HG02623 (cell line): ENCODE results near the gene HIPK2.

ENCODE experiments used
- ATAC-seq: cut with Tn5 transposase; IDR thresholded peaks from one replicate; pipeline ENCODE4 v1.9.1; 2021; ENCODE audit warnings: moderate library complexity; ENCODE audit not compliant: unreplicated experiment

HIPK2 gene

DNA sequence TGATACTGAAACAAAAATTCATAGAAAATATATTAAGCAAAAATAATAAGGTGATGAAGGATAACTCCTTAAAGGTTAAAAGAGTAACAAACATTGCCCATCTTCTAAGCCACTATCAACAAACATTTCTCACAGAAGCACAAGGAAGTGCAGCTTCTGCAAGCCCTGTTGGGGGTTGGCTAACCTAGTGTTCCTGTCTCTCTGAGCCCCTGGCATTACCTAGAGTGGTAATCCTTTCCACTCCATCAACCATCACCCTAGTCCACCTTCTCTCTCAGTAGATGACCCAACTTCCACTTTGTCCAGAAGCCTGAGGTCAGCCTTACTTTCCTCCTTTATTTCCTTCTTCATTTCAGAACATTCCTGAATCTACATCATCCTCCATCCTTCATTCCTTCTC lies 59.7 kb downstream of the HIPK2 start:
- no peak for ATAC-seq

- no peak for ATAC-seq
These were observed 61.4 kb downstream of the HIPK2 start for GRCh38 chr7:139716156-139716942.

DNA sequence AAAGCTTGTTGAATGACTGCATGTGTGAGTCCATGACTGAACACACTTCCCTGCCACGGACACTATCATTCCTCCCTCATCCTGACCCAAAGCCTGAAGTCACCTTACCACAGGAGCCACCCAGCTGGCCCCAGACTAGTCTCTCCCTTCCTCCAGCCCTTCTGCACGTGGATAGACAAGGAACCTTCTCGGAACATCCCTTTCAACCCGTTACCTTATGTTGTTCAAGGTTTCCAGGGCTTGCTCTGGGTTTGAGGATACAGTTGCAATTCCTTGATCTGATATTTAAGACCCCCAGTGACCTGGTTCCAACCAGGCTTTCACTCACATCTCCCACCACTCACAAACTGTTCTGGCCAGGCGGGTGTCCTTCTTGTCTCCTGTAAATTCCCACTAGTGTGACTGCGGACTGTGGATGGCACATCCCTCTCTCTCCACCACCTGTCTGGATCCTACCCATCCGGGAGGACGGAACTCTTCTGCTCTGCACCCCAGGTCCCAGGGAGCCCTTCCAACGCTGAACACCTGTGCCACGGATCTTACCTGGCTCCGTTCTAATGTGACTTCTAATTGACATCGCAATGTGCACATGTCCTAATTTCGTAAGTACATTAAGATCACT lies 62.5 kb downstream of the HIPK2 start:
- no peak for ATAC-seq

DNA sequence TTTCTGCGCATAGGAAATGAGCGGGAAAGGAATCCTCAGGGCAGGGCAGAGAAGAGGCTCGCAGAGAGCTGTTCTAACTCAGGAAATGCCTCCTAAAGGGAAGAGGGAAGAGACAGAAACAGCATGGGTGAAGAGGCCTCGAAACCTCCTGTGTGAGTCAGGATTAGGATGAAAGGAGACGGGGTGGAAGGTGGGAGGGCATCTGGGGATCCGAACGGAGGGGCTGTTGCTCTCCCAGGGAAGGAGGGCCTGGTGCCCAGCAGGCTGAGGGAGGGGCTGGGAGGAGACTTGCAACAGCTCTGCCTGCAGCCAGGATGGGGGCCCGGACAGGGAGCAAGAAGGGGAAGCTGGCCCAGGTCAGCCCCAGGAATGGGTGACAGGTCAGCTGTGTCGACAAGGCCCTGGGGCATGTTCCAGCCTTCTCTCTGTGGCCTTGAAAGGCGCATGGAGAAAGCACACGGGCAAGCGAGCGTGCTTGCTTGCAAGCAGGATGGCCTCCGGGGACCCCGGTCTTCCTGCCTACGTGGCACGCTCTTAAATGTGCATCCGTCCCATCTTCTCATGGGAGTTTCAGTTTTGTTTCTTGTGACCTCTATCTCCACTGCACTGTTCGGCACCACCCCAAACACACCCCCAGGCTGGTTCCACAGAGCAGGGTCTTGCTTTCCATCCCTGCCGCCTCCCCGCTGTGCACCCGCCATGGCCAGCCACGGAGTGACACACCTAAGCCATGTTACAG lies 63.5 kb downstream of the HIPK2 start:
- peak; percentile 90 for ATAC-seq

- no peak for ATAC-seq
These were observed 64.2 kb downstream of the HIPK2 start for GRCh38 chr7:139713526-139714162.

GRCh38 chr7:139713061-139713460 lies 64.7 kb downstream of the HIPK2 start:
- no peak for ATAC-seq

DNA sequence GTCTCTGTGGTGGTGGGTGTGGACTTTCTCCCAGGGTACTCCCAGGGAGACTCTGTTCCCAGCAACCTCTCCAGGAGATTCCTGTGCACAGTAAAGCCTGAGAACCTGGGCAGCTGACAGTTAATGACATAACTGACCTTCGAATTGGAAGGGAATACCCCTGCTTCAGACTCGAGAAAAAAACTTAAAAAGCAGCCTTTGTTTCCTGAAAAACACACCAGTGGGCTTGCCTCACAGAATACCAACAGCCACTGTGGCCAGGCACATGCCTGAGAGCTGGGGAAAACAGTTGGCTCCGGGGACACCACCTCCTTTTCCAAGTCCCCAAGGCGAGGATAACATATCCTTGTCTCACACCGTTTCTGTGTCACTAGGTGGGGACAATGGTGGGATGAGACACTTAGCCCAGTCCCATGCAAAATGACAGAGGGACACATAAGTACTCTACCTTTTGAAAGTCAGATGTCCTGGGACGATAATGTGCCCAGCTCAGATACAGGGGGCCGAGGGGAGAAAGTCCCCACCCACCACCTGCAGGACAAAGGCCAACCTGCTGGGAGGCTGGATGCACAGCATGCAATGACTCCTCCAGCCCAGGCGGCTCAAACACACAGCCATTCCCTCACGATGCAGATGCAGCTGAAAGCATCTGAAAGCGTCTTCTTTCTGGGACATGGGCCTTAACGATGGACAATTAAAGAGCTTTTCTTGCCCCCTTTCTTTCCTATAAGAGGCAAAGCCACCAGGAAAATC lies 65.6 kb downstream of the HIPK2 start:
- no peak for ATAC-seq

DNA sequence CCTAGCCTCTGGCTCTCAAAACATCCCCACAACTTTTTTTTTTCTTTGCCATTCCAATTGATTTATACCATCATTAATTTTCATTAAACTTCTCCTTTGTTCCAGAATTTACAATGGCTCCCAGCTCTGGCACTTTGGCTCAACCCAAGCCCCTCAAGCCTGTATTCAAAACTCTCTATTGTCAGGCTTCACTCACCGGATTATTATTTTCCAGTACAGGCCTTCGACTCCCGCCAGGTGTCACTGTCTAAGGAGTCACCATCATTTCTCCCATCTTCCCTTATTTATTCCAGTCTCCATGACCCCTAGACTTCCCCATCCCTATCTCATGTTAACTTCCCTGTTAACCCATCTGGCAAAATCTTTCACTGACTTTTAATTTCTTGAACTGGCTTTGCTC lies 67.8 kb downstream of the HIPK2 start:
- ATAC-seq: no peak

- ATAC-seq: no peak
These were observed 68.3 kb downstream of the HIPK2 start for GRCh38 chr7:139709485-139709884.

DNA sequence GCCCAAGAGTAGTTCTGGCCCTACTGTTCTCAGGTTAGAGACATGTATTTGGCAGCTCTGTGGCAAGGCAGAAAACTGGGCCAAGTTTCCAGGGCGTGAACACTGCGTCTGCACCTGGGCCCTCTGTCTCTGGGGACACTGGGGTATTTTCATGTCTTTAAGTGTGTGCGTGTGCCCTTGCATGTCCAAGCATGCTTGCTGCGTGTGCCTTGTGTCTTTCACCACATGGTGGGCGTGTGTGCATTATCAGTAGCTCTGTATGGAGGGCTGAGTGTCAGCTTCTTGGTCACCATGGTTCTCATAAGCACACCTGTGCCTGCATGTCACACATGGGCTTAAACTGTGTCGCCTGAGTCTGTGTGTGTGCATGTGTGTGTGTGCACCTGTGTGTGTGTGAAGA lies 69.3 kb downstream of the HIPK2 start:
- peak; percentile 75 for ATAC-seq

DNA sequence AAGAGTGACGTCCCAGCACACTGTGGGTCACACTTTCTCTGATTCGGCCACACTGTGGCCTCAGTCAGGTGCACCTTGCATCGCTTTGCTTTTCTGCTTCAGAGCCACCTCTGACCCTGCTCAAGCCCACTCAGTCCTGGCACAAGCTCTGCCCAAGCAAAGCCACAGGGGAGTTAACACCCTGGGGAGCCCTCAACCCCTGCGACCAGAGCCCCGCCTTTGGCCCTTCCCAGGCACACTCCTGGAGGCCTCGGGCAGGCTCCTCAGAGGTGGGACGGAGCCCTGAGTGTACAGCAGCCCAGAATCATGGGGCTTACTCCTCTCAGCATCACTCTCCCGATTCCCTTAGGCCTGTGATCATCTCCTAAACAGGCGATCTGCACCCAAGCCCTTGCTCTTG lies 71.0 kb downstream of the HIPK2 start:
- ATAC-seq: no peak

DNA sequence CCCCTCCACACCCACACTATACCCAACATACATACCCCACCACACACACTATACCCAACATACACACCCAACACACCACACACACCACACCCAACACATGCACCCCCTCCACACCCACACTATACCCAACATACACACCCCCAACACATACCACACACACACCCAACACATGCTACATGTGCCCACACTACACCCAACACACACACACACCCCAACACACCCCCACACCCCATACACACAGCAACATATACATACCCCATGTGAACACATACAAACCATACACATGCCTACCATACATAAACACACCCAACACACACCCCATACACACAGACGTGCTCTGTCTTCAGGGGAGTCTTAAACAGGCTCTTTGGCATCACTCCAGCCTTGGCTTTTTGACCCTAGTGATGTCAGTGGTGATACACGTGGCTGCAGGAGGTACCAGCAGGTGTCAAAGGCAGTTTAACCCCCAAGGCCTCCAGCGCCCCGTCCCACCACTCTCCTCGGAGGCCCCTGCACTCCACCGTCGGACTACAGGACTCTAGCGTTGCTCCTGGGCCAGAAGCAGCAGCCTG lies 73.4 kb downstream of the HIPK2 start:
- no peak for ATAC-seq

- ATAC-seq: peak; percentile 15
These were observed 74.1 kb downstream of the HIPK2 start for GRCh38 chr7:139703487-139704307.

DNA sequence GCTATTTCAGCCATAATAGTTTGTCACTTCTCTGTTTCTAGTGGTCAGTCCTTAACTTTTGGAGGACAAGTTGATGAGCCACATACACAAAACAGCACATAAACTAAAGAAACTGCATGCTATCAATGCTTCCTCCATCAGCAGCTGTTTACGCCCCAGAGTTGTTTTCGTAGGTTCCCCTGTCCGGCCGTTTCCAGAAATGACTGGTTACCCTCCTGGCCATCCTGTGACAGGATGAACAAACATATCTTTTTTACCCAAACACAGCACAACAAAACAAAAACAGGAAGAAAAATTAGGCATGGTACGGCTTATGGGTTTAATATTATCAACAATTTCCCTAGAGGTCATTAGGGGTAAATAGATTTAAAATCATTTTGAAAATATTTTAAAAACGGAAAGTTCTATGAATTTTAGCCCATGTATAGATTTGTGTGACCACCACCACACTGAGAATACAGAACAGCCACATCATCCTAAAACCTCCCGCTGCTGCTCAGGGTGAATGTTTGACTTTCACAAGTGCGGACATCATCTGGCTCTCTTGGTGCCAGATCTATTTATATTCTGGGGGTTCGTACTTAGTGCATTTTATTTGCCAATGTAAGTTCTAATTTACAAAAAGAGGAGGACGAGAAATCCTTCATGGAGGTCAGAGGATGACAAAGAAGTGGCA lies 74.8 kb downstream of the HIPK2 start:
- ATAC-seq: peak; percentile 52

DNA sequence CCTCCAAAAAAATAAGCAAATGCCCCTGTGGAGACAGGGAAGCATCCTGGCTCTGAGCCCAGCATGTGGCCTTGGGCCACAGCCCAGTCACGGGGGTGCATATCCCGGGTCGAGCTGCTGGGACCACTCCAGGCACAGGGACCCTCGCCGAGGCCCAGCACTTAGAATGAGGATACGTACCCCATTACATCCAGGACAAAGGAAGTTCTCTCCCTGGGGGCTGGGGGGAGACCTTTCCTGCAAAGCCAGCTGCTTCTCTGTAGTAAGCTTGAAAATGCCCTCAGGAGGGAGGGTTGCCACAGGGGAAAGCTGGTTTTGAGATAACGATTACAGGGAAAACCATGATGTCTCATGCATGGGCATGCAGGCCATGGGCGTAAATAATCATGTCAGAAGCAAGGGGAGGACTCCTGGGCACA lies 75.5 kb downstream of the HIPK2 start:
- no peak for ATAC-seq

GRCh38 chr7:139701908-139702307 lies 75.9 kb downstream of the HIPK2 start:
- no peak for ATAC-seq

DNA sequence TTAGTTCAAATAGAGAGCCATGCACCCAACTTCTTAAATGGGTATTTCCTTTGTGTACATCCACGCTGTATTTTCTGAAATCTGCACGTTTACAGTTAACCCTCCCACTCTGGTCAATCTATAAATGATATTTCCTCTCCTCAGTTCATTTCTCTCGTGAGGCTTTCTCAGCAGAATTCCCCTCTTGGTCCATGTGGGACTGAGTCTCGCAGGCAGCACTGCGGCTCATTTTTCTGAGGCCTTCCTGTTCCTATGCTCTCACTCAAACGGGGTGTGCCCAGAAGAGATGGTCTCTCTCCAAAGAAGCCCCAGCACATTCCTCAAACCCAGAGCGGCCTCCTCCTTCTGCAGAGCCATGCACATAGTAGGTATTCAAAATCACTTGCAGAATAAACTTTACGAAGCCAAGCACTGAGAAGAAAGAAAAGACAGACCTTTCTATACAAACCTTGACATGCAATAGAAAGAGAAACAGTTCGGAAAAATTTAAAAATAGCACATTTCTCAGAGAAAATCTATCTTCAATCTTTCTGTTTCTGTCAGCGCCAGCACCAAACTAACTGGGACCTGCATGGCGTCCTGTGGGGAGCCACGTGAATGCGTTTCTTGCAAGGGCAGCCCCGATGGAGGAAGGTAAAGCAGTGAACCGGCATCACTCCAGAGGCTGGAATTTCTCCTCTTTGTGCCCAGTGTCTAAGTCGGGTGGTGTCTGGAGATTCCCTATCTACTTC lies 77.1 kb downstream of the HIPK2 start:
- no peak for ATAC-seq
